Esophagus (tissue), 2 donors: Measurements from ENCODE around the gene SCAND1. TPM values are rescaled to one million over a fixed set of nuclear protein-coding genes. Genes with fewer than 3 reads are reported as not detected.

Experiments
- H3K27ac ChIP-seq, 2 donors: one replicate each; pipeline ENCODE4 v1.5.1; 2013; ENCODE audit warnings: low read depth in 2 of 2, mild to moderate bottlenecking in 2 of 2, inconsistent platforms in 1 of 2, low read length in 1 of 2, moderate library complexity in 1 of 2
- H3K27me3 ChIP-seq, 2 donors: one replicate each; pipeline ENCODE4 v1.6.1; 2013; ENCODE audit warnings: low read length in 2 of 2, control low read depth in 1 of 2, mild to moderate bottlenecking in 1 of 2; ENCODE audit not compliant: insufficient read depth in 2 of 2, control insufficient read depth in 1 of 2
- H3K36me3 ChIP-seq, 2 donors: one replicate each; pipeline ENCODE4 v1.6.1; 2013; ENCODE audit warnings: low read length in 1 of 2; ENCODE audit not compliant: control insufficient read depth in 2 of 2, insufficient read depth in 2 of 2
- H3K4me1 ChIP-seq, 2 donors: one replicate each; pipeline ENCODE4 v1.6.1; 2013; ENCODE audit warnings: low read length in 1 of 2; ENCODE audit not compliant: control insufficient read depth in 2 of 2, insufficient read depth in 2 of 2
- H3K4me3 ChIP-seq, 2 donors: one replicate each; pipeline ENCODE4 v1.5.1; 2013; ENCODE audit warnings: low read length in 2 of 2, mild to moderate bottlenecking in 2 of 2, low read depth in 1 of 2, moderate library complexity in 1 of 2
- H3K9me3 ChIP-seq, 2 donors: one replicate each; pipeline ENCODE4 v1.6.1; 2013; ENCODE audit warnings: mild to moderate bottlenecking in 2 of 2, low read depth in 1 of 2, low read length in 1 of 2, moderate library complexity in 1 of 2; ENCODE audit not compliant: control insufficient read depth in 2 of 2, insufficient read depth in 1 of 2
- WGBS, 2 donors: extraction: QIAGEN DNeasy Blood & Tissue Kit; methylation state at CpG; one replicate each; pipeline ENCODE4 v1.1.7; 2013; 5-methylcytosine and 5-hydroxymethylcytosine counted together
- polyA plus RNA-seq, 2 donors: library from polyadenylated mRNA; stranded (reverse); fragments of 200-250 nt; gene quantifications; one replicate each; pipeline ENCODE4 v1.2.3, GENCODE V29; 2013
- donor health status: healthy with polysubstance abuse.
- donor health status: Bipolar disorder and iron deficiency.

Gene SCAND1
- polyA plus RNA-seq, 2 donors, result 84.5 to 182 TPM

DNA sequence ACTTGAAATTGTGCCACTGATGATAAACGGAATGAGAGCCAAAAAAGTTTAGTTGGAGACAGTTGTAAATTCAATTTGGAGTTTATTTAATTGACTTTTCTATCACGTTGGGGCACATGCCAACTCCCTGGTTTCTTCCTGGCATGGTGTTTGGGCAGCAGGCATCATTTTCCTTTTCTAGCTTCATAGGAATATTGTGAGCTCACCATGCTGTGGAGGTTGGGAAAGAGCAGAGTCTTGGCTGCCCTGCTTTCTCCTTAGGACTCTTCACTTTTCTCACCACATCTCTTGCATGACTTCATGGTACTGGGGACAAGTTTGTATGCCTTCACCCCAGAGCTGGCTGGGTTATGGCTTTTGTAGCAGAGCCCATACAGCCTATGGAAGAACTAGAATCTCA, 6.4 kb downstream of the SCAND1 start:
- Histone ChIP-seq H3K4me3 (no peak overlapping the region), H3K27ac (no peak overlapping the region), H3K36me3 (peaks cover 9% of the 10 kb centered on the region in 2 donors), H3K4me1 (no peaks in the 10 kb centered on the region), H3K27me3 (no peaks in the 10 kb centered on the region), H3K9me3 (no peaks in the 10 kb centered on the region)
- 74 to 84% methylated on average over 2 of the region's 2 CpGs for WGBS, 2 donors

DNA sequence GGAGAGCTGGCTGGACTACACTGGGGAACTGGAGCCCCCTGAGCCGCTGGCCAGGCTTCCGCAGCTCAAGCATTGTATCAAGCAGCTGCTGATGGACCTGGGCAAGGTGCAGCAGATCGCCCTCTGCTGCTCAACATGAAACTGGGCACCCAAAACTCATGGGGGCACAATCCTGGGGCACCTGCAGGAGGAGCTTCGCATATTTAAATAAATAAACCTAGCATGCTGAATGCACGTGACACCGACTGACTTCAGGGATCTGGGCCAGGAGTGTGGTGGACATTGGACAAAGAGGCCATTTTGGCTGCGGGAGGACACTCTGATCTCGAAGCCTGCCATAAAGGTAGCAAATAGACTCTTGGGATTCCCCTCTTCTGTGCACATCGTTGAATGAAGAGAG, 6.8 kb downstream of the SCAND1 start:
- Histone ChIP-seq H3K27ac (no peak overlapping the region), H3K36me3 (peaks cover 9% of the 10 kb centered on the region in 2 donors)

DNA sequence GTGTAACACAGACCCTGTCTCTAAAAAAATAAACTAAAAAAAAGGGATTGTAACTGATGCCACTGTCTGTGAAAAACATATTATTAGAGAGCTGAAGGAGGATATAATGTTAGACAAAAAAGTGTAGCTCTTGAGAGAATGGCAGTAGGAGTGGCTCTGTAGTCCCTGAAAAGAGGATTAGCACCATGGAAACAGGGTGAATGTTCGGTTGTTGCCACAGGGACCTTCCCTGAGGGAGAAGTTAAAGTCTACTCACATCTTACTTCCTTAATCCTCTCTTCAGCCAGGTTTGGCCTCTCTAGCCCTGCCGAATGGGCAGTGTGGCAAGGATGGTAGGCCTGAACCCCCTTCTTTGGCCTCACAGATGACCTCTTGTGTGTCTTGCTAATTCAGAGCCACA, 12.1 kb downstream of the SCAND1 start:
- Histone ChIP-seq H3K27me3 (no peaks in the 10 kb centered on the region), H3K36me3 (peaks cover 18 to 20% of the 10 kb centered on the region in 2 donors), H3K9me3 (no peaks in the 10 kb centered on the region), H3K4me1 (no peaks in the 10 kb centered on the region), H3K4me3 (no peak overlapping the region), H3K27ac (no peak overlapping the region)
- WGBS, 2 donors, result 69 to 81% methylated on average over 2 of the region's 2 CpGs

More for the DNA sequence above, 6.8 kb downstream of the SCAND1 start:
- H3K9me3 ChIP-seq, result no peaks in the 10 kb centered on the region
- no peaks in the 10 kb centered on the region for H3K4me1 ChIP-seq
- WGBS, 2 donors, result 75 to 82% methylated on average over 9 of the region's 9 CpGs
- no peaks in the 10 kb centered on the region for H3K27me3 ChIP-seq
- no peak overlapping the region for H3K4me3 ChIP-seq

DNA sequence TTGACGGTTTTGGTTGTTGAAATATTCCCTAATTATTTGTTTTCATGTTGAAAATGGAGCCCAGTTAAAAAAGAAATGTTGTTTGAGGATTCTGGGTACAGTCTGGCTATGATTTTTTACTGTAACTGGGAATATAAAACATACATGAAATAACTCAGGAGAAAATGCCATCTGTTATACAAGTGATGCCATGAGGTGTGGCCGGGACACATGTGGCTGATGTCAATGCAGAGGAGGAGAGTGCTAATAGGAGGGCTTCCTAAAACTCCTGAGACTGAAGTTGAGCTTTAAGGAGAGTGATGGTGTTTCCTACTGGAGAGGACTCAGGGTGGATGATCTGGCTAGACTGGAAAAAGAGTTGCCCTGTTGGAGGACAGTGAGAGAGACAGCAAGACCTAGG, 12.7 kb downstream of the SCAND1 start:
- 91 to 96% methylated on average over 2 of the region's 2 CpGs for WGBS, 2 donors
- Histone ChIP-seq H3K27ac (no peak overlapping the region), H3K9me3 (no peaks in the 10 kb centered on the region), H3K36me3 (peaks cover 18 to 20% of the 10 kb centered on the region in 2 donors), H3K4me3 (no peak overlapping the region), H3K27me3 (no peaks in the 10 kb centered on the region), H3K4me1 (no peaks in the 10 kb centered on the region)

DNA sequence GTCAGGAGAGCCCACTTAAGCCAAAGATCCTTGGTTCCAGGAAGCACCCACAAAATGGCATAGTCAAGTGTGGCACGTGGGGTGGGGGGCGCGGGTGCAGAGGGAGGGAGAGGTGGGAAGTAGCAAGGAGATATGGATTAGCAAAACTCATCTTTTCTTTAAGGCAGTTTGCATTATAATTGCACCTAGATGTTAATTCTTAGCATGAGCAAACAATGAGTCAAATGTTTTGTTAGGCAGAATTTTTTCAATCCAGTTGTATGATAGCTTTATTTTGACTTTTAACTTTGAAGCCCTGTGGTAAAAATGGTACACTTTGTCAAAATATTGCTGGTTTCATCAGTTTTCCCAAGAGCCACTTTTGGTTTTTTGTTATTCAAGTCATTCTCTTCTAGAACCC, 15.0 kb downstream of the SCAND1 start:
- Histone ChIP-seq H3K4me3 (no peak overlapping the region), H3K9me3 (no peaks in the 10 kb centered on the region), H3K4me1 (no peaks in the 10 kb centered on the region), H3K27me3 (no peaks in the 10 kb centered on the region), H3K27ac (no peak overlapping the region), H3K36me3 (peaks cover 18 to 21% of the 10 kb centered on the region in 2 donors)
- 94 to 98% methylated on average over 3 of the region's 3 CpGs for WGBS, 2 donors

DNA sequence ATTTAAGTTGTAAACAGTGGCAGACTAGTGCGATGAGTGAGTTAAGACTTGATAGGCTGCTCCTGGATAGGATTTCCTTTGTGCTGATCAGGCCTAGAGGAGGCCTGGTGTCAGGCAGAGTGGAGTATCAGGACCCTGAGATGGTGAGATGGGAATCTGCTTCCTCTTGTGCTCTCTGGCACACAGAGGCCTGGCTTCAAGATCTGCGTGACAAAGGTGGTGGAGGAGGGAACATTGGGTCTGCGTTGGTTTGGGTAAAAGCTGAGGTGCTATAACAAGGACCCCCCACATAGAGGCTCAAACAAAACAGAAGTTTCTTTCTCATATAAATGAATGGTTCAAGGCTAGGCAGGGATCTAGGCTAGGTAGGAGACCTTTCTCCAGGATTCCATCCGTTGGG, 20.3 kb downstream of the SCAND1 start:
- no peak overlapping the region for H3K27ac ChIP-seq
- peaks cover 13 to 14% of the 10 kb centered on the region in 2 donors for H3K36me3 ChIP-seq
- 90 to 94% methylated on average over 4 of the region's 4 CpGs for WGBS, 2 donors
- no peaks in the 10 kb centered on the region for H3K9me3 ChIP-seq
- no peaks in the 10 kb centered on the region for H3K27me3 ChIP-seq
- no peaks in the 10 kb centered on the region for H3K4me1 ChIP-seq
- no peak overlapping the region for H3K4me3 ChIP-seq

DNA sequence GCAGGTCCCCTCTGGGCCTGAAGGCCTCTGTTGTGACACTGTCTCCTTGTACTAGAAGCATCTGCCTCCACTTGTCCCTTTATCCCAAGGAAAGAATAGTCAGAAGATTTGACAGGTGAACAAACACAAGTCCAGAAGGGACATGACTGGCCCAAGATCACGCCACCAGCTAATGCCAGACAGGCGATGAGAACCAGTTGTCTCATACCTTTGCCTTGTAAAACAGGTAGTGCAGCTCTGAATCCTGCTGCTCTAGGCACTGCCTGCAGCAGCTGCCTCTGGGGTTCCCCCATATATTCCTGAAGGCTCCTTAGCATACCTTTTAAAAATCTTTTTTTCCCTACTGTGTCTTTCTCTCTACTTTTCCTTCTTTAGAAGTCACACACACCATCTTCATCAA, 25.0 kb downstream of the SCAND1 start:
- H3K27ac ChIP-seq, result no peak overlapping the region
- H3K4me1 ChIP-seq, result no peaks in the 10 kb centered on the region
- H3K36me3 ChIP-seq, result peaks cover 10 to 12% of the 10 kb centered on the region in 2 donors
- H3K27me3 ChIP-seq, result no peaks in the 10 kb centered on the region
- no peaks in the 10 kb centered on the region for H3K9me3 ChIP-seq
- no peak overlapping the region for H3K4me3 ChIP-seq
- 75 to 78% methylated on average over 2 of the region's 2 CpGs for WGBS, 2 donors

DNA sequence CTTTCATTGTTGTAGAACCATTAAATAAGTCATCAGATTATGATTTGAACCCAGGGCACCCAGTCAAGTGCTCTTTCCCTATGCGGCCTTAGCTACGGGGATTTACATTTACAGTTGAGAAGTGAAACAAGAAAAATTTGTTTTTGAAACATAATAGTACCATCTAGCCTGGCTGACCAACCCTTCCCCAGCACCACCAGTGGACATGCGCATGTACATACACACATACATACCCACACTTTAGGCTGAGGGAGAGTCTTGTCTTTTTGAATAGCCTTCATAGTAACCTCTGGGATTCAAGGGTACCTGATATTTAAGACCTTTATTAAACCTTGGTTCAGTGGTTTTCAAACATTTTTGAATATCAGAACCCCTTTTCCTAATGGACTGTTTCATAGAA, 33.8 kb downstream of the SCAND1 start:
- 99% methylated on average over 3 of the region's 3 CpGs for WGBS, 2 donors
- H3K4me1 ChIP-seq, result no peaks in the 10 kb centered on the region
- no peak overlapping the region for H3K4me3 ChIP-seq
- no peaks in the 10 kb centered on the region for H3K9me3 ChIP-seq
- no peak overlapping the region for H3K27ac ChIP-seq
- peaks cover 6 to 11% of the 10 kb centered on the region in 2 donors for H3K36me3 ChIP-seq
- no peaks in the 10 kb centered on the region for H3K27me3 ChIP-seq

DNA sequence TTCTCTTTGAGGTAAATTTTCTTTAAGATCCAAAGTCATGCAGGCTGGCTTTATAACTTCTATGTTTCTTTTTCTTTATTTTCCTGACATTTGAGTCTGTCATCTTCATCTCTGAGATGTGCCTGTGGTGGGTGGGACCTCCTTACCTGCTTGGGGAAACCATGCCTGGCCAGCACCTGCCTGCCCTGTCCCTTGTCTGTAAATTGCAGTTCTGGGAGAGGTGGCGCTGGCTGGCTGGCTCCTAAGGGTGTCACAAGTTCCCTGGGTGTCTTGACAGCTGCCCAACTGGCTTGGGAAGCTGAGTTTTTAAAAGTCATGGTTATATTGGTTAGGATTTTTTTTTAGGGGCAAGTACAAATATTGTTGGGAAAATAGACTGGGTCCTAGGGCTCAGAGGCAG, 36.3 kb downstream of the SCAND1 start:
- no peak overlapping the region for H3K4me3 ChIP-seq
- H3K9me3 ChIP-seq, result no peaks in the 10 kb centered on the region
- peaks cover 6 to 19% of the 10 kb centered on the region in 2 donors for H3K36me3 ChIP-seq
- 85 to 94% methylated on average over 1 of the region's 1 CpG for WGBS, 2 donors
- no peaks in the 10 kb centered on the region for H3K27me3 ChIP-seq
- peaks cover 0 to 2% of the 10 kb centered on the region in 2 donors for H3K4me1 ChIP-seq
- no peak overlapping the region for H3K27ac ChIP-seq

DNA sequence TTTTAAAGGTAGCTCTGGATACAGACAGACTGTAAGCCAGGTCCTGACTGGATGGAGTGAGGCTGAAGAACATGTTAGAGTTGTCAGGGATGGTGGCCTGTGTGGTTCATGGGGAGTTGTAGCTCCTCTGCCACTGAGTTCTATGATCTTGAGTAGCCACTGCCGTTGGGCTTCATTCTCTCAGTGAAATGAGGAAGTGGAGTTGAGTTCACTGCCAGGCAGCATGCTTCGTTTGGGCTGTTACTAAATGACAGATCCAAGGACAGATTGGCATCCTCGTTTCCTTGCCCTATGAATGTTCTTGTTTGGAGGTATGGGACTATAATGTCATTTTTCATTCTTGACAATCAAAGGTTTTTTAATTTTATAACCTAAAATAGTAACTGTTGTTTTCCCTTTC, 37.2 kb downstream of the SCAND1 start:
- H3K36me3 ChIP-seq, result peaks cover 6 to 19% of the 10 kb centered on the region in 2 donors
- H3K4me1 ChIP-seq, result peaks cover 0 to 2% of the 10 kb centered on the region in 2 donors
- no peaks in the 10 kb centered on the region for H3K9me3 ChIP-seq
- H3K4me3 ChIP-seq, result no peak overlapping the region
- WGBS, 2 donors, result 68 to 74% methylated on average over 3 of the region's 3 CpGs
- no peaks in the 10 kb centered on the region for H3K27me3 ChIP-seq
- H3K27ac ChIP-seq, result no peak overlapping the region
